Stimulated activated CD4-positive, alpha-beta T cell treated with anti-CD3 and anti-CD28 coated beads, Interleukin-4, amount 100 ng/mL, for 1 hour (primary cell): ENCODE results near the gene HNRNPC.
"Not testable (repeated sequence)": the region's sequence is repeated elsewhere in the genome, so short reads cannot be mapped to it uniquely, and the experiment has no call there.

Source experiments
- DNase-seq: peaks from one replicate; pipeline ENCODE4 v3.0.0-alpha.2; 2020

Gene HNRNPC

GRCh38 chr14:21241218-21241819 is 27.9 kb downstream of the HNRNPC start:
- no peak for DNase-seq

- DNase-seq, result no peak
Observed at GRCh38 chr14:21240417-21240816, 28.8 kb downstream of the HNRNPC start.

GRCh38 chr14:21238823-21239518 is 30.3 kb downstream of the HNRNPC start:
- no peak for DNase-seq

- DNase-seq, result no peak
Observed at GRCh38 chr14:21236948-21237797, 32.1 kb downstream of the HNRNPC start.

- no peak for DNase-seq
Observed at GRCh38 chr14:21234112-21234511, 35.1 kb downstream of the HNRNPC start.

- DNase-seq, result no peak
Observed at GRCh38 chr14:21233457-21234076, 35.7 kb downstream of the HNRNPC start.

- no peak for DNase-seq
Observed at GRCh38 chr14:21231020-21231652, 38.1 kb downstream of the HNRNPC start.

- no peak for DNase-seq
Observed at GRCh38 chr14:21229821-21230220, 39.4 kb downstream of the HNRNPC start.

GRCh38 chr14:21227981-21228380 is 41.3 kb downstream of the HNRNPC start:
- DNase-seq, result no peak

- no peak for DNase-seq
Observed at GRCh38 chr14:21227150-21227549, 42.1 kb downstream of the HNRNPC start.

GRCh38 chr14:21226467-21226866 is 42.8 kb downstream of the HNRNPC start:
- DNase-seq, result no peak

GRCh38 chr14:21225164-21225563 is 44.1 kb downstream of the HNRNPC start:
- DNase-seq, result not testable (repeated sequence)

- no peak for DNase-seq
Observed at GRCh38 chr14:21220874-21221477, 48.3 kb downstream of the HNRNPC start.

GRCh38 chr14:21219561-21220111 is 49.6 kb downstream of the HNRNPC start:
- DNase-seq, result no peak

GRCh38 chr14:21219120-21219519 is 50.1 kb downstream of the HNRNPC start:
- DNase-seq, result no peak

GRCh38 chr14:21215879-21216251 is 53.4 kb downstream of the HNRNPC start:
- no peak for DNase-seq

- no peak for DNase-seq
Observed at GRCh38 chr14:21215130-21215878, 53.9 kb downstream of the HNRNPC start.

GRCh38 chr14:21213652-21214051 is 55.6 kb downstream of the HNRNPC start:
- DNase-seq, result no peak

GRCh38 chr14:21212824-21213223 is 56.4 kb downstream of the HNRNPC start:
- DNase-seq, result not testable (repeated sequence)

- DNase-seq, result no peak
Observed at GRCh38 chr14:21211509-21211908, 57.7 kb downstream of the HNRNPC start.

GRCh38 chr14:21210023-21210422 is 59.2 kb downstream of the HNRNPC start:
- DNase-seq, result no peak
